Measurements from ENCODE around the gene FBXL7.

FBXL7 gene

DNA sequence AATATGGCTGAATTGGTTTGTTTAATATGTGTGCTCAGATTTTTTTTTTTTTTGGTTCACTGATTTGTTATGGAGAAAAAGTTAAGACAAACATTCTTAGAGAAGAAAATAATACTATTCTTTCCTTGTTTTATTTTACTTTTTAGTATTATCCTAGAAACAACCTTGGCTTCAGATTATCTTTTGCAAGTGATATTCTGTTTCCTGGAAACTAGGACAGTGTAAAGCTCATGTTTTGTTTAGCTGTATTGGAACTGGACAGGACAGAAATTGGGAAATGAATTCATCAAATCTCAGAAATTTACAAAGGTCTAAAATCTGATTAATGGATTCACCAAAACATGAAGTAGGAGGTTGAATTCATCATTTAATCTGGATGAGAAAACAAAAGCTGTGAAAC lies 130.5 kb downstream of the FBXL7 start:
- no peak overlapping the region for H3K9ac ChIP-seq (ENCODE audit: low read length)
- no peaks in the 10 kb centered on the region for H3K27me3 ChIP-seq (ENCODE audit: control insufficient read depth, insufficient read depth, low read length)
- H3K9me3 ChIP-seq (ENCODE audit: control insufficient read depth, low read length), result no peaks in the 10 kb centered on the region

DNA sequence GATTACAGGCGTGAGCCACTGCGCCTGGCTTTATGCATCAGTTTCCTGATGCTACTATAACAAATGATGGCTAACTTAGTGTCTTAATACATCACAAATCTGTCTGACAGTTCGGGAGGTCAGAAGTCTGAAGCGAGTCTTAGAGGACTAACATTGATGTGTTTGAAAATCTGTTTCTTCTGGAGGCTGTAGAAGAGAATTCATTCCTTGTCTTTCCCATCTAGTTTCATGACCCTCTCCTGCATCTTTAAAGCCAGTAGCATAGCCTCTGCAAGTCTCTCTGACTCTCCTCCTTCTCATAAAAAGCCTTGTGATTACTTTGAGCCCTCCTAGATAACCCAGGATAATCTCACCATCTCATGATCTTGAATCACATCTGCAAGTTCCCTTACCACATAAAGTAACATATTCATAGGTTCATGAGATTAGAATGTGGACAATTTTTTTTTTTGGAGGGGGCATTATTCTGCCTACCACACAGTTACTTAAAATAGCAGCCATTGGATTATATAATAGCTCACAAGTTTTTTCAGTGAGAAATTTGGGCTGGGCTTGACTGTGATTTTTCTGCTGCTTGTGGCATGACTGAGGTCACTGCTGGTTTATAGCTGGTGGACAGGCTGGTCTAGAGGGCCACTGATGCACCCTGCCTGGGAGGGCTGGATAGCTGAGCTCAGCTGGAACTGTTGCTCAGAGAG lies 134.8 kb downstream of the FBXL7 start:
- Histone ChIP-seq H3K36me3 (ENCODE audit: control insufficient read depth, insufficient read depth, low read length) (no peaks in the 10 kb centered on the region), H3K27me3 (ENCODE audit: control insufficient read depth, insufficient read depth, low read length) (no peaks in the 10 kb centered on the region), H3K9me3 (ENCODE audit: control insufficient read depth, low read length) (no peaks in the 10 kb centered on the region), H3K9ac (ENCODE audit: low read length) (no peak overlapping the region), H3K4me1 (ENCODE audit: control insufficient read depth, insufficient read depth, low read length) (no peaks in the 10 kb centered on the region), H3K4me3 (ENCODE audit: low read length) (no peak overlapping the region)

More for the DNA sequence above, 130.5 kb downstream of the FBXL7 start:
- Histone ChIP-seq H3K36me3 (ENCODE audit: control insufficient read depth, insufficient read depth, low read length) (no peaks in the 10 kb centered on the region), H3K4me3 (ENCODE audit: low read length) (no peak overlapping the region), H3K4me1 (ENCODE audit: control insufficient read depth, insufficient read depth, low read length) (no peaks in the 10 kb centered on the region)

DNA sequence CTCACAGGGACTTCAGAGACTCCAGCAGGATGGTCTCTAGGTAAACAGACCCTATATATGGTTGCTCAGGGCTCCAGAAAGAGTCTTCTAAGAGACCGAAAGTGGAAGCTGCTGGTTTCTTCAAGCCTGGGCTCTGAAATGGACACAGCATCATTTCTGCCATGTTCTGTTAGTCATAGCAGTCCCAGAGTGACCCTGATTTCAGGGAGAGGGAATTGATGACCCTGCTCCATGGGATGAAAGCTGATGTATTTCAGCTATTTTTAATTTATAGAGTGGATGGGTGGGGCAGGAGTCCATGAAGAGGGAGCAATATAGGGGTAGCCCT lies 135.3 kb downstream of the FBXL7 start:
- H3K4me1 ChIP-seq (ENCODE audit: control insufficient read depth, insufficient read depth, low read length), result no peaks in the 10 kb centered on the region
- H3K27me3 ChIP-seq (ENCODE audit: control insufficient read depth, insufficient read depth, low read length), result no peaks in the 10 kb centered on the region
- H3K36me3 ChIP-seq (ENCODE audit: control insufficient read depth, insufficient read depth, low read length), result no peaks in the 10 kb centered on the region
- no peaks in the 10 kb centered on the region for H3K9me3 ChIP-seq (ENCODE audit: control insufficient read depth, low read length)
- H3K4me3 ChIP-seq (ENCODE audit: low read length), result no peak overlapping the region
- H3K9ac ChIP-seq (ENCODE audit: low read length), result no peak overlapping the region

DNA sequence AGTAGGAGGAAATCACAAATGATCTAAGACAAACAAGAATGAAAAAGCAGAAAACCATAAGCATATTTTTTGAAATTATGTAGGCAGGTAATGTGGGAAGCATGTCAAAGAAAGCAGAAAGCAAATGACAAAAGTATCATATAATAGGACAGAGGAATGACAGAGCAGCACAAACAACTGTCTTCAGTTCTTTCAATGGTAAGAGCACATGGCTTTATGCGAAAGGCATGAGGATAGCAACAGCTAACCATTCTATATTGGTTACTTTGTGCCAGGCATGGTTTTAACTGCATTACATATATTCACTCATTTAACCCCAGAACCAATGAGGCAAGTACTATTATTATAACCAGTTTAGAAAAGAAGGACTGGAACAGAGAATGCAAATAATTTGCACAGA lies 137.4 kb downstream of the FBXL7 start:
- Histone ChIP-seq H3K36me3 (ENCODE audit: control insufficient read depth, insufficient read depth, low read length) (no peaks in the 10 kb centered on the region), H3K9me3 (ENCODE audit: control insufficient read depth, low read length) (no peaks in the 10 kb centered on the region), H3K27me3 (ENCODE audit: control insufficient read depth, insufficient read depth, low read length) (no peaks in the 10 kb centered on the region), H3K9ac (ENCODE audit: low read length) (no peak overlapping the region), H3K4me1 (ENCODE audit: control insufficient read depth, insufficient read depth, low read length) (no peaks in the 10 kb centered on the region), H3K4me3 (ENCODE audit: low read length) (no peak overlapping the region)

DNA sequence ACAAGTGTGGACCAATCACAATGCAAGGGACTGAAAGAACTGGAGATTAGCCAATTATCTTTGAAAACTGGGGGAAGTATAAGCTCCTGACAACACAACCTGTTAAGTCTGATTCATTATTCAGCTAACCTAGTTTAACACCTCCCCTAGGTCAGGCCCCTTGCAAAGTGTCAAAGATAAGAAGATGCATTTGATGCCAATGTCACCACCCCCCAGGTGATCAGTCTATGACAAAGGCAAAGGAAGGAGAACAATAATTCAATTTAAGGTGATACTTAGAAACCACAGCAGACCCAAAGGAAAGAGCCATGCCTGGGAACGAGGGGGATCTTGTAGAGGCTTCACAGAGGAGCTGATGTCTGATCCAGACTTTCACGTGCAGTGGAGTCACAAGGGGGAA lies 137.9 kb downstream of the FBXL7 start:
- no peaks in the 10 kb centered on the region for H3K36me3 ChIP-seq (ENCODE audit: control insufficient read depth, insufficient read depth, low read length)
- no peak overlapping the region for H3K9ac ChIP-seq (ENCODE audit: low read length)
- H3K27me3 ChIP-seq (ENCODE audit: control insufficient read depth, insufficient read depth, low read length), result no peaks in the 10 kb centered on the region
- no peak overlapping the region for H3K4me3 ChIP-seq (ENCODE audit: low read length)
- no peaks in the 10 kb centered on the region for H3K4me1 ChIP-seq (ENCODE audit: control insufficient read depth, insufficient read depth, low read length)
- H3K9me3 ChIP-seq (ENCODE audit: control insufficient read depth, low read length), result no peaks in the 10 kb centered on the region

DNA sequence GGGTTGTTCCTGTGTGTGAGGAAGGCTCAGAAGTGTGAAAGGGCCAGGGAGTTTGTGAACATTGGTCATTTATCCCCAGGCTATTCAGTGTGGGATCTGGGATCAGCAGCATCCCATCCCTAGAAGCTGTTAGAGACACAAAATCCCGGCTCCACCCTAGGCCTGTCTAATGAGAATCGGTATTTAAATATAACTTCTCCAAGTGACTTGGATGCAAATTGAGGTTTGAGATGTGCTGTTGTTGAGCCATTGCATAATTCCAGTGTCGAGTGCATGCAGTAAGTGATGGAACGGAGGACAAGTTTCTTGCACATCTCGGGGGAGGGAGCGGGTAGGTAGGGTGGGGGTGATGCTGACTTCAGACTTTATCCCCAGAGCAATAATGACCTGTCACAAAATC lies 138.3 kb downstream of the FBXL7 start:
- H3K27me3 ChIP-seq (ENCODE audit: control insufficient read depth, insufficient read depth, low read length), result no peaks in the 10 kb centered on the region
- no peaks in the 10 kb centered on the region for H3K4me1 ChIP-seq (ENCODE audit: control insufficient read depth, insufficient read depth, low read length)
- no peaks in the 10 kb centered on the region for H3K9me3 ChIP-seq (ENCODE audit: control insufficient read depth, low read length)
- no peak overlapping the region for H3K4me3 ChIP-seq (ENCODE audit: low read length)
- no peaks in the 10 kb centered on the region for H3K36me3 ChIP-seq (ENCODE audit: control insufficient read depth, insufficient read depth, low read length)
- no peak overlapping the region for H3K9ac ChIP-seq (ENCODE audit: low read length)

DNA sequence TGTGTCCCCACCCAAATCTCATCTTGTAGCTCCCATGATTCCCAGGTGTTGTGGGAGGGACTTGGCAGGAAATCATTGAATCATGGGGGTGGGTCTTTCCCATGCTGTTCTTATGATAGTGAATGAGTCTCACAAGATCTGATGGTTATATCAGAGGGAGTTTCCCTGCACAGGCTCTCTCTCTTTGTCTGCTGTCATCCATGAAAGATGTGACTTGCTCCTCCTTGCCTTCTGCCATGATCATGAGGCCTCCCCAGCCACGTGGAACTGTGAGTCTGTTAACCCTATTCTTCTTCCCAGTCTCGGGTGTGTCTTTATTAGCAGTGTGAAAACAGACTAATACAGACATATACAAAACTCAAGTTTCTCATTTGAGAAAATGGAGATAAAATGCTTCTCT lies 139.3 kb downstream of the FBXL7 start:
- H3K36me3 ChIP-seq (ENCODE audit: control insufficient read depth, insufficient read depth, low read length), result no peaks in the 10 kb centered on the region
- no peak overlapping the region for H3K9ac ChIP-seq (ENCODE audit: low read length)
- H3K4me1 ChIP-seq (ENCODE audit: control insufficient read depth, insufficient read depth, low read length), result no peaks in the 10 kb centered on the region
- H3K9me3 ChIP-seq (ENCODE audit: control insufficient read depth, low read length), result no peaks in the 10 kb centered on the region
- no peaks in the 10 kb centered on the region for H3K27me3 ChIP-seq (ENCODE audit: control insufficient read depth, insufficient read depth, low read length)
- H3K4me3 ChIP-seq (ENCODE audit: low read length), result no peak overlapping the region

DNA sequence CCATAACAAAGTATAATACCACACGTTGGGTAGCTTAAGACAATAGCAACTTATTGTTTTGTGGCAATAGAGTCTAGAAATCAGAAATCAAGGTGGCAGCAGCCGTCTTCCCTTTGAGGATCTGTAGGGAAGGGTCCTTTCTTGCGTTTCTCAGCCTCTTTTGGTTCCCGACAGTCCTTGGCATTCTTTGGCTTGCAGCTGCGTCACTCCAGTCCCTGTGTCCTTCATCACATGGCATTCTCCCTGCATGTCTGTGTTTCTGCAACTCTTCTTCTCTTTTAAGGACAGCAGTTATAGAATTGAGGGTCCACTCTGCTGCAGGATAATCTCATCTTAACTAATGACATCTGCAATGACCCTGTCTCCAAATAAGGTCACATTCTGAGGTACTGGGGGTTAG lies 140.1 kb downstream of the FBXL7 start:
- no peaks in the 10 kb centered on the region for H3K27me3 ChIP-seq (ENCODE audit: control insufficient read depth, insufficient read depth, low read length)
- no peak overlapping the region for H3K4me3 ChIP-seq (ENCODE audit: low read length)
- no peaks in the 10 kb centered on the region for H3K36me3 ChIP-seq (ENCODE audit: control insufficient read depth, insufficient read depth, low read length)
- H3K9me3 ChIP-seq (ENCODE audit: control insufficient read depth, low read length), result no peaks in the 10 kb centered on the region
- no peaks in the 10 kb centered on the region for H3K4me1 ChIP-seq (ENCODE audit: control insufficient read depth, insufficient read depth, low read length)
- H3K9ac ChIP-seq (ENCODE audit: low read length), result no peak overlapping the region

DNA sequence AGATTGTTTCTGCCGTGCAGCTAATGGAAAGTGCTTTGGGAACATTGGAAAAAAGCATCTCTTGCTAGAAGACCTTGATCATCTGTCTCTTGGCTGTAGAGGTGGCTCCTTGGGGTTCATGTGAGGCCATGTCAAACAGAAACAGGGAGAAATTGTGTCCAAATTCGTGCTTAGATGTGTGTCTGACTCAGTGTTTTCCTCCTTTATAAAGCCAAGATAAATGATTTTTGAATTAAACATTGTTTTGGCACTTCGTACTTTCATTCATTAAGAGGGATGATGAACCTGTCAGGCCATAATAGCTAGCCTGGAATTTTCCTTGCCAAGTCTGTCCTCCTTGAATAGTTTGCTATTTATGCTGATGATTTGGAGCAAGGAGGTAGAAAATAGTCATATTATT lies 143.8 kb downstream of the FBXL7 start:
- no peaks in the 10 kb centered on the region for H3K27me3 ChIP-seq (ENCODE audit: control insufficient read depth, insufficient read depth, low read length)
- H3K9me3 ChIP-seq (ENCODE audit: control insufficient read depth, low read length), result no peaks in the 10 kb centered on the region
- no peak overlapping the region for H3K9ac ChIP-seq (ENCODE audit: low read length)
- no peaks in the 10 kb centered on the region for H3K4me1 ChIP-seq (ENCODE audit: control insufficient read depth, insufficient read depth, low read length)
- H3K36me3 ChIP-seq (ENCODE audit: control insufficient read depth, insufficient read depth, low read length), result no peaks in the 10 kb centered on the region
- H3K4me3 ChIP-seq (ENCODE audit: low read length), result no peak overlapping the region

DNA sequence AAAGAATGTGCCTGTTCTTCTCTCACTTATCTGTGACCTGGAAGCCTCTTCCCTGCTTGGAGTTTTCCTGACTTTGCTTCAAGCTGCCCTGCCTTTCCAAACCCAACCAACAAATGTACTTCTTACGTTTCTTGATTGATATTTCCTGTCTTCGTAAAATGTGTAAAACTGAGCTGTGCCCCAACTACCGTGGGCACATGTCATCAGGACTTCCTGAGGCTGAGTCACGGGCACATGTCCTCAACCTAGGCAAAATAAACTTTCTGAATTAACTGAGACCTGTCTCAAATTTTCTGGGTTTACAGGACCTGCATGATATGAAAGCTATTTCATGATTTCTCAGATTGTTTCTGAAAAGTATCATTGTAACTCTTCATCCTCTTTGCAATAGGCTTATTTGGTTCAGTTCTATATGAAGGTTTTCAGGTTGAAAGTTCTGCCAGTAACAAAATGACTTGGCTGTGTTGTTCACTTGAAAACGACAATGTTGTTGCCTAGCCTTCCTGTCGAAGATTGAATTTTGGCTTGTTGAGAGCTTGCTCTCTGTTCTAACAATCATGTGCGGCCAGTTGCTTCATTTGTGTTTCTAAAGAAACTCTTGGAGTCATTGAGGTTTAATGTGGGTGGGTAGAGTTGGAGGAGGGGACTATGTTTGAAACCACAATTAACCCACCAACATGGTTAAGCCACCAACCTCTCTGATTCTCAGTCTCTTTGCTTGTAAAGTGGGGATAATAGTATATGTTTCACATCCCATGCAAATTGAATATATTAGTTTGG lies 145.6 kb downstream of the FBXL7 start:
- Histone ChIP-seq H3K9me3 (ENCODE audit: control insufficient read depth, low read length) (no peaks in the 10 kb centered on the region), H3K4me3 (ENCODE audit: low read length) (no peak overlapping the region), H3K27me3 (ENCODE audit: control insufficient read depth, insufficient read depth, low read length) (no peaks in the 10 kb centered on the region), H3K4me1 (ENCODE audit: control insufficient read depth, insufficient read depth, low read length) (no peaks in the 10 kb centered on the region), H3K9ac (ENCODE audit: low read length) (no peak overlapping the region), H3K36me3 (ENCODE audit: control insufficient read depth, insufficient read depth, low read length) (no peaks in the 10 kb centered on the region)

DNA sequence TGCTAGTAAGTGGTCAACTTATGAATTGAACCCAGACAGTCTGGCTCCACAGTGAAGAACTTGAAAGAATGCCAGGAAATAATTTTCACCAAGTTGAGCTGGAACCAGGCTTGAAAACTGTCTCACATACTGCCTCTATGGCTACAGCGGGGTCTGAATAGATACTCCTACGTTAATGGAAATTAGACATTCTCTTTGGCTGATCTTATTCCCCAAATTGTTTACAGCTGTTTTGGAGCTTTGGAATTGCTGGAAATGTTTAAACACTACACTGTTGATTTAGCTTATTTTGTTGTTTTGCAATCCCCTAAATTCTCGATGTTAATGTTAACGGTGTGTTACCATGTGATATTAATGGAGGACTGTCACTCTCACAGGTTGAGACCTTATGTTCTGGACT lies 146.4 kb downstream of the FBXL7 start:
- H3K9me3 ChIP-seq (ENCODE audit: control insufficient read depth, low read length), result no peaks in the 10 kb centered on the region
- H3K4me3 ChIP-seq (ENCODE audit: low read length), result no peak overlapping the region
- no peaks in the 10 kb centered on the region for H3K27me3 ChIP-seq (ENCODE audit: control insufficient read depth, insufficient read depth, low read length)
- no peaks in the 10 kb centered on the region for H3K36me3 ChIP-seq (ENCODE audit: control insufficient read depth, insufficient read depth, low read length)
- H3K4me1 ChIP-seq (ENCODE audit: control insufficient read depth, insufficient read depth, low read length), result no peaks in the 10 kb centered on the region
- H3K9ac ChIP-seq (ENCODE audit: low read length), result no peak overlapping the region

DNA sequence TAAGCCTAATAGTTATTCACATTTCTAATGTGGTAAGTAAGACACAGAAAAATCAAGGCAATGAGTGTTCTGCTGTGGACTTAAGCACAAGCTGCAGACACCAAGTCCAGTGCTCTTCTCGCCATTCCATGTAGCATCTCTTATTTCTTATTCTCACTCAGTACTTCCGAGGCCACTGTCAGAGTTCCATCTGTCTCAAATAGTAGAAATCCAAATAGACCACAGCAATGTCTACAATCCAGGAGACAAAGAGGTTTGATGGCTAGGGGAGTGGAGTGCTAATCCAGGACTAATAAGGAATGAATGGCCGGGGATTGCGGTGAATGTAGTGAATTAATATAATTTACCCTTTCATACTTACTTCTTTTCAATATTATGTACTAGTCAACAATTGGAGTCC lies 147.3 kb downstream of the FBXL7 start:
- no peaks in the 10 kb centered on the region for H3K27me3 ChIP-seq (ENCODE audit: control insufficient read depth, insufficient read depth, low read length)
- no peak overlapping the region for H3K4me3 ChIP-seq (ENCODE audit: low read length)
- H3K9ac ChIP-seq (ENCODE audit: low read length), result no peak overlapping the region
- H3K4me1 ChIP-seq (ENCODE audit: control insufficient read depth, insufficient read depth, low read length), result no peaks in the 10 kb centered on the region
- H3K9me3 ChIP-seq (ENCODE audit: control insufficient read depth, low read length), result no peaks in the 10 kb centered on the region
- H3K36me3 ChIP-seq (ENCODE audit: control insufficient read depth, insufficient read depth, low read length), result no peaks in the 10 kb centered on the region
